Heart left ventricle (tissue), 16 donors: ENCODE measurements around the gene SORCS1. TPM values are rescaled to one million over a fixed set of nuclear protein-coding genes. Genes with fewer than 3 reads are reported as not detected.

Experiments
- ATAC-seq, 4 donors: fragments of 200-7000 bp; cut with Tn5 transposase; one replicate each; pipeline ENCODE4 v1.9.1; 2020 to 2022; ENCODE audit warnings: moderate library complexity in 4 of 4, mild to moderate bottlenecking in 3 of 4, moderate number of reproducible peaks in 1 of 4
- DNase-seq, 5 donors: peaks; one replicate each; pipeline ENCODE4 v3.0.0-alpha.2; 2020
- H3K27ac ChIP-seq, 12 donors: fragments of 200-600 bp; sonication (generic) in 4 of 12; one replicate each; pipeline versions ENCODE4 v1.5.0 to v1.8.0; 2016 to 2022; ENCODE audit warnings: mild to moderate bottlenecking in 2 of 12
- H3K27me3 ChIP-seq, 9 donors: fragments of 200-600 bp; sonication (generic) in 2 of 9; one replicate each; pipeline versions ENCODE4 v1.5.1 to v1.8.0; 2016 to 2022; ENCODE audit warnings: mild to moderate bottlenecking in 3 of 9
- H3K36me3 ChIP-seq, 9 donors: fragments of 200-600 bp; sonication (generic) in 2 of 9; one replicate each; pipeline versions ENCODE4 v1.5.0 to v1.8.0; 2018 to 2022; ENCODE audit warnings: mild to moderate bottlenecking in 2 of 9
- H3K4me1 ChIP-seq, 12 donors: fragments of 200-600 bp; sonication (generic) in 4 of 12; one replicate each; pipeline versions ENCODE4 v1.5.0 to v1.8.0; 2016 to 2022; ENCODE audit warnings: mild to moderate bottlenecking in 3 of 12
- H3K4me3 ChIP-seq, 12 donors: fragments of 200-600 bp; sonication (generic) in 4 of 12; one replicate each; pipeline versions ENCODE4 v1.5.0 to v1.8.0; 2017 to 2022; ENCODE audit warnings: mild to moderate bottlenecking in 9 of 12, moderate library complexity in 4 of 12
- H3K9me3 ChIP-seq, 12 donors: fragments of 200-600 bp; sonication (generic) in 4 of 12; one replicate each; pipeline versions ENCODE4 v1.5.0 to v1.8.0; 2016 to 2022; ENCODE audit warnings: mild to moderate bottlenecking in 1 of 12
- CTCF ChIP-seq, 12 donors: fragments of 200-600 bp; sonication (generic) in 4 of 12; IDR thresholded peaks; one replicate each; pipeline versions ENCODE4 v1.5.0 to v1.8.0; 2018 to 2022; ENCODE audit warnings: antibody characterized with exemption in 12 of 12, mild to moderate bottlenecking in 5 of 12
- POLR2A ChIP-seq, 2 donors: fragments of 450-650 bp; IDR thresholded peaks; one replicate each; pipeline ENCODE4 v1.6.1; 2017; ENCODE audit warnings: antibody characterized with exemption in 2 of 2, mild to moderate bottlenecking in 2 of 2, moderate library complexity in 2 of 2
- WGBS, 4 donors: extraction: QIAGEN DNeasy Blood & Tissue Kit in 2 of 4; methylation state at CpG; one replicate each; pipeline versions ENCODE4 v1.1.5 to v1.1.7; 2013 to 2018; 5-methylcytosine and 5-hydroxymethylcytosine counted together
- intact Hi-C, 10 donors: fragments of 100-400 bp; cut with DNase I; formaldehyde crosslinking; loops; one replicate each; pipeline versions ENCODE4 v1.11.1 to v1.14.2; 2022
- polyA plus RNA-seq, 2 donors: library from polyadenylated mRNA; stranded (reverse); fragments of 200-250 nt; gene quantifications; one replicate each; pipeline ENCODE4 v1.2.3, GENCODE V29; 2013
- total RNA-seq, 9 donors: library from RNA; depleted of rRNA in 2 of 9; stranded (reverse); fragments of >200 nt in 2 of 9; fragmentation: NEBNext Ultra II Directional in 3 of 9; extraction: Animal tissue kit (Norgen Biotek cat#: 25700) in 3 of 9; gene quantifications; one replicate each; pipeline versions ENCODE4 v1.1.0 to v1.2.4, GENCODE V29; 2016 to 2023
- donor health status: ischemic (EF 13 %, LVEDD 7.1; RV severe dilation, severe dysfunction).
- donor health status: healthy with polysubstance abuse.
- donor health status: DM: no; HTN: yes; CAD: no.
- donor health status: DM: no; HTN: no; CAD: no.
- donor health status: ischemic (EF 25% LVEDD 6.9; RV normal size, moderate dysfunction).
- donor health status: ischemic (EF 25% LVEDD 5.7; RV mildly dilated, moderate dysfunction).
- donor health status: healthy.
- donor health status: DM: yes; HTN: yes; CAD: no.
- donor health status: ischemic (EF 35%, LVEDD 5.7; RV mildly dilated, moderate dysfunction).
- donor health status: nonischemic (EF 11% LVEDD 7.7; RV severe dilation, severe dysfunction).
- donor health status: DM: yes; HTN: yes; CAD: no.
- donor health status: PGD.
- donor health status: ischemic (EF 29% LVEDD 5.4; RV normal size, mild dysfunction).
- donor health status: nonischemic (EF 23%, LVEDD 6.1; RV moderate dilation, normal function).

Gene SORCS1
- total and polyA plus RNA-seq, 11 donors: 0.23 to 5.7 (median 1.1) TPM

GRCh38 chr10:107206833-107207232 is 42.3 kb upstream of the SORCS1 start:
- intact Hi-C loops: no loop called here
- Histone ChIP-seq H3K27me3 (no peaks in the 10 kb centered on the region), H3K27ac (no peak overlapping the region), H3K4me3 (no peak overlapping the region), H3K9me3 (peaks cover 0 to 13% (median 0%) of the 10 kb centered on the region in 12 donors), H3K36me3 (no peaks in the 10 kb centered on the region), H3K4me1 (no peaks in the 10 kb centered on the region)
- no peak for ATAC-seq
- WGBS, 4 donors: 64 to 71% (median 65%) methylated on average over 4 of the region's 4 CpGs
- DNase-seq: no peak
- no peak for TF ChIP-seq POLR2A (IDR thresholded peaks at IDR 0.05)

- DNase-seq: no peak
- H3K4me3 ChIP-seq: no peak overlapping the region
- peaks cover 0 to 6% (median 0%) of the 10 kb centered on the region in 12 donors for H3K4me1 ChIP-seq
- no peaks in the 10 kb centered on the region for H3K36me3 ChIP-seq
- H3K9me3 ChIP-seq: no peaks in the 10 kb centered on the region
- 12 to 37% (median 23%) methylated on average over 1 of the region's 1 CpG for WGBS, 4 donors
- no peak overlapping the region for H3K27ac ChIP-seq
- ATAC-seq: no peak
- TF ChIP-seq CTCF (IDR thresholded peaks at IDR 0.05): no peak
- TF ChIP-seq POLR2A (IDR thresholded peaks at IDR 0.05): no peak
- intact Hi-C loops: no loop called here
- H3K27me3 ChIP-seq: peaks cover 0 to 40% (median 16%) of the 10 kb centered on the region in 9 donors
Measured at GRCh38 chr10:107169516-107169915, 5.0 kb upstream of the SORCS1 start.

- peaks cover 5 to 48% (median 24%) of the 10 kb centered on the region in 9 donors for H3K27me3 ChIP-seq
- intact Hi-C loops: no loop called here
- H3K27ac ChIP-seq: no peak overlapping the region
Measured at GRCh38 chr10:107168738-107169137, 4.2 kb upstream of the SORCS1 start.

GRCh38 chr10:107166403-107166802 is 1.9 kb upstream of the SORCS1 start:
- no peak overlapping the region for H3K27ac ChIP-seq
- H3K4me3 ChIP-seq: no peak overlapping the region
- intact Hi-C loops: no loop called here
- TF ChIP-seq CTCF (IDR thresholded peaks at IDR 0.05): no peak
- no peak for TF ChIP-seq POLR2A (IDR thresholded peaks at IDR 0.05)
- ATAC-seq (no peak), DNase-seq (no peak)
- H3K9me3 ChIP-seq: no peaks in the 10 kb centered on the region
- 64 to 74% (median 68%) methylated on average over 2 of the region's 2 CpGs for WGBS, 4 donors
- H3K27me3 ChIP-seq: peaks cover 5 to 55% (median 31%) of the 10 kb centered on the region in 9 donors
- H3K4me1 ChIP-seq: peaks cover 0 to 13% (median 0%) of the 10 kb centered on the region in 12 donors
- no peaks in the 10 kb centered on the region for H3K36me3 ChIP-seq

More at GRCh38 chr10:107168738-107169137, 4.2 kb upstream of the SORCS1 start:
- Histone ChIP-seq H3K9me3 (no peaks in the 10 kb centered on the region), H3K36me3 (no peaks in the 10 kb centered on the region), H3K4me1 (peaks cover 0 to 13% (median 0%) of the 10 kb centered on the region in 12 donors), H3K4me3 (no peak overlapping the region)
- no peak for ATAC-seq
- no peak for DNase-seq
- TF ChIP-seq POLR2A (IDR thresholded peaks at IDR 0.05): no peak
- no peak for TF ChIP-seq CTCF (IDR thresholded peaks at IDR 0.05)
- WGBS, 4 donors: 84 to 97% (median 89%) methylated on average over 1 of the region's 1 CpG

GRCh38 chr10:107164992-107165391 is 486 bp upstream of the SORCS1 start:
- ATAC-seq (no peak), DNase-seq (no peak)
- Histone ChIP-seq H3K27ac (peak overlapping the region in 2 of 12 donors; percentile 39), H3K9me3 (no peaks in the 10 kb centered on the region), H3K36me3 (no peaks in the 10 kb centered on the region), H3K27me3 (peaks cover 5 to 66% (median 31%) of the 10 kb centered on the region in 9 donors), H3K4me1 (peaks cover 0 to 13% (median 0%) of the 10 kb centered on the region in 12 donors), H3K4me3 (peak overlapping the region in 10 of 12 donors; percentile 27 to 54 (median 40))
- intact Hi-C loops: no loop called here
- 2% methylated on average over 14 of the region's 14 CpGs for WGBS, 4 donors
- no peak for TF ChIP-seq POLR2A (IDR thresholded peaks at IDR 0.05)
- no peak for TF ChIP-seq CTCF (IDR thresholded peaks at IDR 0.05)
